ENCODE data around the gene CACNA2D3. TPM values are rescaled to one million over a fixed set of nuclear protein-coding genes. Genes with fewer than 3 reads are reported as not detected.

CACNA2D3 gene
- total RNA-seq, 1 donor from 2014 or later: 1.3 TPM

DNA sequence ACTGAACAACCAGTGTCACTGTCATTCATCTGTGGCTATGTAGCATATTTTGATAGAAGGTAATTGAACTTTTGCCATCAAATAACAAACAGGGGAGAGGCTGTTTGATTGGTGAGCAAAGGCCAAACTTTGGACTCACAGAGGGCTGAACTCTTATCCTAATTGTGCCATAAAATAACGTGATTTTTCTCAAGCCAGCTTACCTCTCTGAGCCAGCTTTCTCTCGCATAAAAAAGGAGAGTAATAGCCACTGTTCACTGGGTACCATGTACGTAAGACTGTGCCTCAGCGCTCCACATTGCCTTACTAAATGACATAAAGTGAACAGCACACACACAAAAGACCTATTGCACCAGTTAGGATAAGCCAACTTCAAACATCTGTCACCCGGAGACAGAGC lies 588.6 kb downstream of the CACNA2D3 start:
- TF ChIP-seq, protein P1, sequence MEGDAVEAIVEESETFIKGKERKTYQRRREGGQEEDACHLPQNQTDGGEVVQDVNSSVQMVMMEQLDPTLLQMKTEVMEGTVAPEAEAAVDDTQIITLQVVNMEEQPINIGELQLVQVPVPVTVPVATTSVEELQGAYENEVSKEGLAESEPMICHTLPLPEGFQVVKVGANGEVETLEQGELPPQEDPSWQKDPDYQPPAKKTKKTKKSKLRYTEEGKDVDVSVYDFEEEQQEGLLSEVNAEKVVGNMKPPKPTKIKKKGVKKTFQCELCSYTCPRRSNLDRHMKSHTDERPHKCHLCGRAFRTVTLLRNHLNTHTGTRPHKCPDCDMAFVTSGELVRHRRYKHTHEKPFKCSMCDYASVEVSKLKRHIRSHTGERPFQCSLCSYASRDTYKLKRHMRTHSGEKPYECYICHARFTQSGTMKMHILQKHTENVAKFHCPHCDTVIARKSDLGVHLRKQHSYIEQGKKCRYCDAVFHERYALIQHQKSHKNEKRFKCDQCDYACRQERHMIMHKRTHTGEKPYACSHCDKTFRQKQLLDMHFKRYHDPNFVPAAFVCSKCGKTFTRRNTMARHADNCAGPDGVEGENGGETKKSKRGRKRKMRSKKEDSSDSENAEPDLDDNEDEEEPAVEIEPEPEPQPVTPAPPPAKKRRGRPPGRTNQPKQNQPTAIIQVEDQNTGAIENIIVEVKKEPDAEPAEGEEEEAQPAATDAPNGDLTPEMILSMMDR (conservative IDR thresholded peaks at IDR 0.05; ENCODE audit: low read depth, low read length): no peak
- H3K4me3 ChIP-seq (ENCODE audit: low read depth, low read length): no peak overlapping the region
- no peak for DNase-seq (ENCODE audit: low read depth)

DNA sequence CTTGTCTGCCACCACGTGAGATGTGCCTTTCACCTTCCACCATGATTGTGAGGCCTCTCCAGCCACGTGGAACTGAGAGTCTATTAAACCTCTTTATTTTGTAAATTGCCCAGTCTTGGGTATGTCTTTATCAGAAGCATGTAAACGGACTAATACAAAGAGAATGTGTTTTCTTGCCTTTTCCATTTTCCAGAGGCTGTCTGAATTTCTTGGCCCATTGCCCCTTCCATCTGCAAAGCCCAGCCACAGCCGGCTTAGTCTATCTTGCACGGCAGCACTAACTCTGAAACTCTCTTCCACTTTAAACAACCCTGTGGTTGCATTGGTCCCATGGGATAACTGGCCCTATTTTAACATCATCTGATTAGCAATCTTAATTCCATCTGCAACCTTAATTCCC lies 590.2 kb downstream of the CACNA2D3 start:
- H3K4me3 ChIP-seq (ENCODE audit: low read depth, low read length): no peak overlapping the region
- DNase-seq (ENCODE audit: low read depth): no peak
- TF ChIP-seq, protein P1 (conservative IDR thresholded peaks at IDR 0.05; ENCODE audit: low read depth, low read length): no peak

DNA sequence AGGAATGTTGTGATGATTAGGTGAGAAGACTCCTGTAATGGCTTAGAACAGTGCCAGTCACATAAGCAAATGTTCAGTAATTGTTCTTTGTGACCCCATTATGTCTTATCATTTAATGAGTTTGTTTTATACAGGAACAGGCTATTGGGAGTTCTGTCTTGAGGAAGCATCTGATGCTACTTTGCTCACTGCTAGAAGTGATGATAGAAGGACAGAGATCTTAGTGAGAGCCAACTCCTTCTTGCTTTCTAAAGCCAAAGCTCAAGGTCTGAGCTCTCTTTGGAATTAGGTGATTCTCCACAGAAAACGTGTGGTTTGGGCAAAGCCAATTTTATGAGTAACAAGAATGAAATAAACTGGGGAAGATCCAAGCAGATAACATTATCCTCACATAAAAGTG lies 590.7 kb downstream of the CACNA2D3 start:
- TF ChIP-seq, protein P1 (conservative IDR thresholded peaks at IDR 0.05; ENCODE audit: low read depth, low read length): no peak
- no peak overlapping the region for H3K4me3 ChIP-seq (ENCODE audit: low read depth, low read length)
- no peak for DNase-seq (ENCODE audit: low read depth)

DNA sequence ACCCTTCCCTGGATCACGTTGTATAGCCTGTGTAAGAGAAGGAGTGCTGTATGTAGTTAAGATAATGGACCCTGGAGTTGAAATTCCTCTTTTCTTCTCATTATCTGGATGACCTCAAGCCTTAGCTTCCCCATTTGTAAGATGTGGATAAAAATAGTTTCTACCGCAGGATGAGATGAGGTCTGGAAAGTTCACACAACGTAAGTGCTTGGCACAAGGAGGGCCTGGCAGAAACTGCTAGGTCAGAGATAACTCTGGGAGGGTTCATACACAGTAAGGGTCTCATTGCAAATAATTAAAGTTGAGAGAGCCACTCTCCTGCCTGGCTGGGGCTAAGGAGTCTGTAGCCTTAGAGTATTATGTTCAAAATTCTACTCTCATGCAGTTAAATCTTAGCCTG lies 591.1 kb downstream of the CACNA2D3 start:
- TF ChIP-seq, protein P1 (conservative IDR thresholded peaks at IDR 0.05; ENCODE audit: low read depth, low read length): no peak
- H3K4me3 ChIP-seq (ENCODE audit: low read depth, low read length): no peak overlapping the region

DNA sequence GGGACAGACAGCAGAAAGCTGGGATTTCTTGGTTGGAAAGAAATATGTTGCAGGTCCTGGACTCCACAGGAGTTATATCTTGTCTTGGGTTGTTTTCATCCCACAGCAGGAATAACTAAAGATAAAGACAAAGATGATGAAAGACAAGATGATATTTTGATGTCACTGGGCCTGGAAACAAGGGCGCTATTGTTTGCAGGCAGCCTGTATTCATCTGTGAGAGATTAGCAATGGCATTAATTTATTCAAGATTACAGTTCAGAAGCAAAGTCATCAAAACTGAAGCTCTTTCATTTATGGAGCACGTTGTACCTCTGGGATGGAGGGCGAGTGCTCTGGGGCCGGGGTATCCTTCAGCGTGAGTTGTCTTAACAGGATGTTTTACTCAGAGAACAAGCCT lies 591.7 kb downstream of the CACNA2D3 start:
- TF ChIP-seq, protein P1 (conservative IDR thresholded peaks at IDR 0.05; ENCODE audit: low read depth, low read length): no peak
- DNase-seq (ENCODE audit: low read depth): no peak
- no peak overlapping the region for H3K4me3 ChIP-seq (ENCODE audit: low read depth, low read length)

More for the DNA sequence above, 591.1 kb downstream of the CACNA2D3 start:
- no peak for DNase-seq (ENCODE audit: low read depth)

DNA sequence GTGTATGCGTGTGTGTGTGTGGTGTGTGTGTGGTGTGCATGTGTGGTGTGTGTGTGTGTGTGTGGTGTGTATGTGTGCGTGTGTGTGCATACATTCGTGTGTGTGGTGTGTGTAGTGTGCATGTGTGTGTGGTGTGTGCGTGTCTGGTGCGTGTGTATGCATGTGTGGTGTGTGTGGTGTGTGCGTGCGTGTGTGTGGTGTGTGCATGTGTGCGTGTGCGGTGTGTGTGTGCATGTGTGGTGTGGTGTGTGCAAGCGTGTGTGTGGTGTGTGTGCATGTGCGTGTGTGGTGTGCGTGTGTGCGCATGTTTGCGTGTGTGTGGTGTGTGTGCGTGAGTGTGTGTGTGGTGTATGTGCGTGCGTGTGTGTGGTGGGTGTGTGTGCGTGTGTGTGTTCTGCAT lies 595.2 kb downstream of the CACNA2D3 start:
- TF ChIP-seq, protein P1 (conservative IDR thresholded peaks at IDR 0.05; ENCODE audit: low read depth, low read length): no peak
- no peak overlapping the region for H3K4me3 ChIP-seq (ENCODE audit: low read depth, low read length)
- no peak for DNase-seq (ENCODE audit: low read depth)

DNA sequence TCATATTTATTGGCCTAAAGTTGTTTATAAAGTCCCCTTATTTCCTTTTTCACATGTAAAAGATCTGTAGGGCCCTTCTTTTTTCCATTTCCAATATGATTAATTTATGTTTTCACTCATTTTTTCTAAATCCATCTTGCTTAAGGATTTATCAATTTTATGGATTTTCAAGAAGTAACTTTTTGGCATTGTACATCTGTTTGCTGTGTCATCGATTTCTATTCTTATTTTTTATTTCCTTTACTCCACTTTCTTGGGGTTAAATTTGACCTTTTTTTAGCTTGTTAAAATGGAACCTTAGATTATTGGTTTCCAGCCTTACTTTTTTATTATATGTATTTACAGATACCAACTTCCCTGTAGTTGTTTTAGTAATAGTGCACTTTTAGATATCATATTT lies 597.6 kb downstream of the CACNA2D3 start:
- TF ChIP-seq, protein P1 (conservative IDR thresholded peaks at IDR 0.05; ENCODE audit: low read depth, low read length): no peak
- no peak for DNase-seq (ENCODE audit: low read depth)
- no peak overlapping the region for H3K4me3 ChIP-seq (ENCODE audit: low read depth, low read length)

All from epithelial cell of proximal tubule (primary cell).